MM.1S (cell line): Measurements from ENCODE around the gene SH2D4B.

Experiments used
- EZH2 ChIP-seq: fragments of 300-600 bp; sonication (generic); optimal IDR thresholded peaks from 2 replicates; pipeline ENCODE3; 2017; ENCODE audit warnings: low read depth, mild to moderate bottlenecking, antibody characterized with exemption, low read length, mixed read lengths
- EZH2phosphoT487 ChIP-seq: fragments of 300-600 bp; sonication (generic); IDR thresholded peaks from 2 replicates; pipeline ENCODE4 v1.6.1; 2018; ENCODE audit warnings: antibody characterized with exemption, low read length
- TF ChIP-seq, protein P1 (sequence below): fragments of 300-600 bp; sonication (generic); IDR thresholded peaks from 2 replicates; pipeline ENCODE4 v1.5.1; 2016; ENCODE audit warnings: antibody characterized with exemption, low read length, mixed read lengths

DNA sequence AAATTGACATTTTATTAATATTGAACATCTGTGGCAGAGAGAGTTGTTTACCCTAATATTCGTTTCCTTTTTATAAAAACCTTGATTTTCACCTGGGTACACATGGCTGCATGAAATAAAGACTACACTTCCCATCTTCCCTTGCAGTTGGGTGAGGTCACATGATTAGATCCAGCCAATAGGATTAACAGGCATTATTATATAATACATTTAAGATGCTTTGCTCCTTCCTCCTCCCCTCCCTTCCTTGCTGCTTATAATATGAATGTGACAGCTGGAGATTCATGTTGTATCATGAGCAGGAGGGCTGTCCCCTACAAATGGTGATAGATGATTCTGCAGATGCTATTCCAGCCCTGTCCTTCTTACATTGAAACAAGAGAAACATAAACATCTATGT, 146.6 kb downstream of the SH2D4B start:
- TF ChIP-seq, protein P1, sequence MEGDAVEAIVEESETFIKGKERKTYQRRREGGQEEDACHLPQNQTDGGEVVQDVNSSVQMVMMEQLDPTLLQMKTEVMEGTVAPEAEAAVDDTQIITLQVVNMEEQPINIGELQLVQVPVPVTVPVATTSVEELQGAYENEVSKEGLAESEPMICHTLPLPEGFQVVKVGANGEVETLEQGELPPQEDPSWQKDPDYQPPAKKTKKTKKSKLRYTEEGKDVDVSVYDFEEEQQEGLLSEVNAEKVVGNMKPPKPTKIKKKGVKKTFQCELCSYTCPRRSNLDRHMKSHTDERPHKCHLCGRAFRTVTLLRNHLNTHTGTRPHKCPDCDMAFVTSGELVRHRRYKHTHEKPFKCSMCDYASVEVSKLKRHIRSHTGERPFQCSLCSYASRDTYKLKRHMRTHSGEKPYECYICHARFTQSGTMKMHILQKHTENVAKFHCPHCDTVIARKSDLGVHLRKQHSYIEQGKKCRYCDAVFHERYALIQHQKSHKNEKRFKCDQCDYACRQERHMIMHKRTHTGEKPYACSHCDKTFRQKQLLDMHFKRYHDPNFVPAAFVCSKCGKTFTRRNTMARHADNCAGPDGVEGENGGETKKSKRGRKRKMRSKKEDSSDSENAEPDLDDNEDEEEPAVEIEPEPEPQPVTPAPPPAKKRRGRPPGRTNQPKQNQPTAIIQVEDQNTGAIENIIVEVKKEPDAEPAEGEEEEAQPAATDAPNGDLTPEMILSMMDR: no peak
- TF ChIP-seq EZH2 (no peak), EZH2phosphoT487 (no peak)
